IMR-90 (cell line): ENCODE measurements around the gene NKX2-3.

ENCODE experiments used
- BHLHE40 ChIP-seq: fragments of 150-350 bp; IDR thresholded peaks from 2 replicates; pipeline ENCODE4 v1.6.1; 2016; ENCODE audit warnings: mild to moderate bottlenecking, low read depth, low read length
- CEBPB ChIP-seq: IDR thresholded peaks from 2 replicates; pipeline ENCODE4 v1.6.1; 2012; ENCODE audit warnings: low read depth, low read length, improper control_type of control experiment
- CTCF ChIP-seq: conservative IDR thresholded peaks from 2 replicates; pipeline ENCODE4 v1.5.1; 2012; ENCODE audit warnings: mild to moderate bottlenecking, low read depth, low read length, improper control_type of control experiment
- ELK1 ChIP-seq: fragments of 150-350 bp; IDR thresholded peaks from 2 replicates; pipeline ENCODE4 v1.6.1; 2016; ENCODE audit warnings: low read depth, mild to moderate bottlenecking, low read length, moderate library complexity, borderline replicate concordance
- FOS ChIP-seq: fragments of 150-350 bp; IDR thresholded peaks from 2 replicates; pipeline ENCODE4 v1.6.1; 2016; ENCODE audit warnings: low read depth, low read length
- MAFK ChIP-seq: IDR thresholded peaks from 2 replicates; pipeline ENCODE4 v1.6.1; 2012; ENCODE audit warnings: low read depth, low read length, improper control_type of control experiment
- MAZ ChIP-seq: IDR thresholded peaks from 2 replicates; pipeline ENCODE4 v1.6.1; 2012; ENCODE audit warnings: low read depth, mild to moderate bottlenecking, low read length, improper control_type of control experiment, moderate library complexity, borderline replicate concordance
- POLR2A ChIP-seq: IDR thresholded peaks from 2 replicates; pipeline ENCODE4 v1.6.1; 2012; ENCODE audit warnings: mild to moderate bottlenecking, low read depth, low read length
- RAD21 ChIP-seq: IDR thresholded peaks from 2 replicates; pipeline ENCODE4 v1.6.1; 2012; ENCODE audit warnings: low read length, improper control_type of control experiment
- RFX5 ChIP-seq: IDR thresholded peaks from 2 replicates; pipeline ENCODE4 v1.8.0; 2012; ENCODE audit warnings: low read depth, mild to moderate bottlenecking, low read length, moderate library complexity
- SMC3 ChIP-seq: fragments of 150-350 bp; IDR thresholded peaks from 2 replicates; pipeline ENCODE4 v1.6.1; 2016; ENCODE audit warnings: low read depth, mild to moderate bottlenecking, antibody characterized with exemption, low read length, moderate library complexity
- USF2 ChIP-seq: fragments of 150-350 bp; IDR thresholded peaks from 2 replicates; pipeline ENCODE4 v1.6.1; 2017; ENCODE audit warnings: mild to moderate bottlenecking, antibody characterized with exemption, low read length, low read depth

- TF ChIP-seq POLR2A (no peak), CTCF (no peak), RFX5 (no peak), USF2 (no peak), SMC3 (no peak), FOS (no peak), MAZ (no peak), CEBPB (no peak), RAD21 (no peak), BHLHE40 (no peak), ELK1 (no peak), MAFK (no peak)
These were observed 7.5 kb downstream of the NKX2-3 start for GRCh38 chr10:99540306-99540656.
